GF-D8 (cell line): ENCODE measurements around the gene ALDH4A1.
"Not testable (repeated sequence)": the region's sequence is repeated elsewhere in the genome, so short reads cannot be mapped to it uniquely, and the experiment has no call there.

ENCODE experiments used
- DNase-seq: peaks from one replicate; lab custom pipeline; 2025; lab: John Stamatoyannopoulos, UW

Gene ALDH4A1

DNA sequence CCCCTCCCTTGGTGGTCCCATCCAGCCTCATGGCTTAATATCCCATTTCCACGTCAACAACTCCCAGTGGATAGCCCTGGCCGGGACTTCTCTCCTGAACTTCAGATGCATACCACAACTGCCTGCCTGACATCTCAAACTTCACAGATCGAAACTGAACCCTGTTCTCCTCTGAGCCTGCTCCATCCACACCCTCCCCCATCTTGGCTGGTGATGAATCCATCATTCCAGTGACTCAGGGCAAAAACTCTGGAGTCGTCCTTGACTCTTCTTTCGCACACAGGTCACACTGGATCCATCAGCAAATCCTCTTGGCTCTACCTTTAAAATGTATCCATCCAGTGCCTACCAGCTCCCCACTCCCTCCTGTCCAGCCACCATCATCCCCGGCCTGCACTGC, 46.8 kb downstream of the ALDH4A1 start:
- no peak for DNase-seq

DNA sequence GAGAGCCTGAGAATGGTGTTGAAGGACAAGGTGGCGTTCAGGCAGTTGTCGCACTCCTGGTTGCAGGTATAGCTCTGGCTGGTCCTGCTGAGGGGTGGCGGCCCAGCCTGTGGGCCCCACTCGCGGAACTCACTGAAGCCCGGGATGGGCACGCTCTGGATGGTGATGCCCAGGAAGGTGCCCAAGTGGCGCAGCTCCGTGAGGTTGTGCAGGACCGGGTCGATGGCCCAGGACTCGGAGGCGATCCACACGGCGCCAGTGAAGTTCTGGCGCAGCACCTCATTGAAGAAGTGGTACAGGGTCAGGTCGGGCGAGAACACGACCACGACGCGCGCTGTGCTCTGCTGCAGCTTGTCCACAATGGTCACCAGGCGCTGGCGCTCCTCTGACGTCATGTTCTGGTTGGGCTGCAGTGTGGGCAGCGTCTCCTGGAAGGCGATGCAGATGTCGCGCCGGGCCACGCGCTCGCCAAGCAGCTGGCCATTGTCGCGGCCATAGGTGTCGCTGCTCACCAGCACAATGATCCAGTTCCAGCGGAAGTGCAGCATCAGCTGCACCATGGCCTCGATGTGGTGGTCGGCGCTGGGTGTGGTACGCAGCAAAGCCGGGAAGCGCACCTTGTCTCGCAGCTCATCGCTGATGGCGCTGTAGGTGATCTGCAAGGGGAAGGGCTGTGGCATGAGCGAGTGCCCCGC, 47.9 kb downstream of the ALDH4A1 start:
- DNase-seq: no peak

DNA sequence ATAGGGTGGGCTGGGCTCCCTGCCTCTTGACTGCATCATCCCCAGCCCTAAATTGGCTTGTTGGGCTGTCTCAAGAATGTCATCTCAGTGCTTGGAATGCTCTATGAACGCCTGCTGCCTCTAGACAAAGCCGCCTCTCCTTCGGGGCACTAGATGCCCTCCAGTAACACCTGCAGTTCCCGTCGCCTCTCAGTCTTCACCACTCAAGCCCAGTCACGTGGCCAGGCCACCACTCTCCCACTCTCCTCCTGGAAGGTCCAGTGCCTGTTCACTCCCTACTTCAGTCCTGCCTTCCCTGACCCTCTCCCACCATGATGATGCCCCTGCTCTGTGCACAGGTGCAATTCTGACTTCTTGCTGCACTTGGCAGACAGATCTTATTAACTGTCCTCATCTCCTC, 49.9 kb downstream of the ALDH4A1 start:
- no peak for DNase-seq

DNA sequence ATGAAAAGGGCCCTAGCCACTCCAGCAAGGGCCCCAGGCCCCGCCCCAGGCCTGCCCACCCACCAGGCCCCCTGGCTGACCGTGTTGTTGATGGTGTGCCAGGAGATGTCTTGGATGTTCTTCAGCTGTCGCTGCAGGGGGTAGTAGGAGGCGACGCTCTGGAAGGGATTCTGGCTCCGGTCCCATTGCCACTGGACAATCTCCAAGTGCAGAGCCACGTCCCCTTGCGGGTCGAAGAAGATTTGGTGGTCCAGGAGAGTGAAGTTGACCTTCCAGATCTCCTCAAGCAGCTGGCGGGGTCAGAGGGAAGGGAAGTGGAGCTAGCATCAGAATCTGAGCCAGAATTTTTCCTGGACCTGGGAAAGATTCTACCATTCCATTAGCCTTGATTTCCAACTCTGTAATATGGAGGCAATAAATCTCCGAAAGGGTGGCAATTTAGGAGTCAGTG, 53.1 kb downstream of the ALDH4A1 start:
- no peak for DNase-seq

DNA sequence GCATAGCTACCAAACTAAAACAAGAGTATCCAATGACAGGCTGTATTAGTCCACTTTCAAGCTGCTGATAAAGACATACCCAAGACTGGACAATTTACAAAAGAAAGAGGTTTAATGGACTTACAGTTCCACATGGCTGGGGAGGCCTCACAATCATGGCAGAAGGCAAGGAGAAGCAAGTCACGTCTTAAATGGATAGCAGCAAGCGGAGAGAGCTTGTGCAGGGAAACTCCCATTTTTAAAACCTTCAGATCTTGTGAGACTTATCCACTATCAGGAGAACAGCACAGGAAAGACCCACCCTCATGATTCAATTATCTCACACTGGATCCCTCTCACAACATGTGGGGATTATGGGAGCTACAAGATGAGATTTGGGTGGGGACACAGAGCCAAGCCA, 54.6 kb downstream of the ALDH4A1 start:
- DNase-seq: not testable (repeated sequence)

DNA sequence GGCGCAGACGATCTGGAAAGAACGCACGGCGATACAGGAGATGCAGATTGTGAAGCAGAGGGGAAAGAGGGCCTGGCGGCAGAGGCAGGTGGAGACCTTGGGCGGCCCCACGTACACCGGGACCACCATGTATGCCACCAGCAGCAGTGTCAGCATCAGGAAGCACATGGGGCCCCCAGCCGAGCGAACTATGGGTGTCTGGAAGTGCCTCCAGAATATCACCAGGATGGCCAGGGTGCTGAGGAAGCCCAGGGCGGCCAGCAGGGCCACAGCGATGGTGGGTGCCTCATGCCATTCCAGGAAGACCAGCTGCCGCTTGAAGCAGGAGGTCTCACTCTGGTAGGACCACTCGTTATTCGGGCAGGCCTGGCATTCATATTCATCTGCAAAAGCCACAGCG, 62.2 kb downstream of the ALDH4A1 start:
- DNase-seq: no peak

DNA sequence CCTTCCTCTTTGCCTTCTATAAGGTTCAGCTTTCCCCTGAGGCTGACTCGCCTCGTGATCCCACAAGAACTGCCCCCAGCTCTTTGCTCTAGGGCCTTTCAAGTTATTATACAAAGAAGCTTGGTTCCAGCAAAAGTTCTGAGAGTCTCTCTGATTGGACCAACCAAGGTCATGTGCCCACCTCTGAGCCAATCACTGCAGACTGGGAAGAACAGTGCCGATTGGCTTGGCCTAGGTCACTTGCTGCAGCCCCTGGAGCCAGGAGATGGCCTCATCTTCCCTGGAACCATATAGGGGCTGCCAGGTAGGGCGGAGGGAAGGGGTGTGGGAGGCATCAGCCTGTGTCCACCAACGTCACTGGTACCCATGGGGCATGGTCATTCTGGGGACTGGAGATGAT, 65.7 kb downstream of the ALDH4A1 start:
- no peak for DNase-seq

DNA sequence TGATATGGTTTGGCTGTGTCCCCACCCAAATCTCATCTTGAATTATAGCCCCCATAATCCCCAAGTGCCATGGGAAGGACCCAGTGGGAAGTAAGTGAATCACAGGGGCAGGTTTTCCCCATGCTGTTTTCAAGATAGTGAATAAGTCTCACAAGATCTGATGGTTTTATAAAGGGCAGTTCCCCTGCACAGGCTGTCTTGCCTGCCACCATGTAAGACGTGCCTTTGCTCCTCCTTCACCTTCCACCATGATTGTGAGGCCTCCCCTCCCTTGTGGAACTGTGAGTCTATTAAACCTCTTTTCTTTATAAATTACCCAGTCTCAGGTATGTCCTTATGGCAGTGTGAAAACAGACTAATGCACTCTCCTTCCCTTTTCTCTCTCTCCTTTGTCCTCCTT, 70.0 kb downstream of the ALDH4A1 start:
- not testable (repeated sequence) for DNase-seq

DNA sequence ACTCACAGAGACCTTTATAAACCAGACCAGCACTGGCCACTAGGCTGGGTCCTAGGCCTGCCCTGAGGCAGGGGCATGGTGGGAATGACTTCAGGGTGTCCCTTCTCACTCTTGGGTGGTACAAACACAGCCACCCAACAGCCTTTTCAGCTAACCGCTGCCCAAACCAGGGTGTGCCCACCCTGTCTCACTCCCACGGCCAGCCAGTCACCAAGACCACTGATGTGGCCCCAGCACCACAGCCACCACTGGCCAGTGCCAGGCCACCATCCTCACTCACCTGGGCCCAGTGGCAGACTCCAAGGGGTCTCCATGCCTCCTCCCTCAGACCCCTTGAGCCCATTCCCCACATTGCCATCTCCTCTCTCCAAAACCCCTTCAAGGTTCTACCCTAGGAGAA, 70.7 kb downstream of the ALDH4A1 start:
- no peak for DNase-seq

DNA sequence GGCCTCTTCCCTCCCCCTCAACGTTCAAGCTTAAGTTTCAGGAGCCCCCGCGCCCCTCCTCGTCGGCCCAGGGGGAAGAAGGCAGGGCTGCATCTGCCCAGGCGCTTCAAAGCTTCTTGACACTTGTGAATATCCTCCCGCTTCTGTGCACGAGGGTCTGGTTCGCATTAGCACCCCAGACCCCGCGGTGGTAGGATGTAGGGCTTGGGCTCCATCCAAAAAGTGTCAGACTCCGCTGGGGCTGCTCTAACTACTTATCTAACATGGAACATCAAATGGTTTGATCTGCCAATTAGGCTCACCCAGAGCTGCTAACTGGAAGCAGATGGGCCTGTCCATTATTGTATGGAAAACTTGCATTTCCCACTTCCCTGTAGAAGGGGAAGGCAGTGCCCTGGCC, 71.8 kb downstream of the ALDH4A1 start:
- DNase-seq: no peak

DNA sequence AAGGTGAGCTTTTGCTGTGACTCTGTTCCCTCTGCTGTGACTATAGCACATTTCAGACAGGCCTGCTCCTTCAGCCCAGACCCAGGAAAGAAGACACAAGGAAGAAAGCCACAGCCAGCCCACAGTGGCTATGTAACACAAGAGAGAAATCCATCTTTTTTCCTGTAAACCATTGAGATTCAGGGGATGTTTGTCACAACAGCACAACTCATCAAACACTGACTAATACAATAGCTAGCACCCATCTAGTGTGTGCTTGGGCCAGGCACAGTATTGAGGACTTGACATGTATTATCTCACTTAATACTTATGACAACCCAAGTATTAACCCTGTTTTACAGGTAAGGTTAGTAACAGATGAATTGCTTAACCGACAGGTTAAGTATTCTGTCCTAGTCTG, 72.7 kb downstream of the ALDH4A1 start:
- DNase-seq: no peak

DNA sequence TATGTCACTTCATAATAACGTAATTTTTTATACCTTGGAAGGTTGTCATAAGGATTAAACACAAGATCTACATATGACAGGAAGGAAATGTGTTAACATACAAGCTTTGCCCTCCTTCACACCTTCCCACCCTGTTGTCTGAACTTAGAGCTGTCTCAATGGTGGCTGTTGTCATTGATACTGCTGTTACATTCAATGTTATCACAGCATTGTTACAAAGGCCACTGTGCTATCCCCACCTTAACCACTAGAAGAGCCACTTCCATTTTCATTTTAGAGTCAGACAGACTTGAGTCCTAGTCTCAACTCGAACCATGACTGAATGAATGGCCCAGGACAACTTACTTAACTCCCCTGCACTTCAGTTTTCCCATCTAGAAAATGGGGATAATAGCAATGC, 74.1 kb downstream of the ALDH4A1 start:
- DNase-seq: no peak

DNA sequence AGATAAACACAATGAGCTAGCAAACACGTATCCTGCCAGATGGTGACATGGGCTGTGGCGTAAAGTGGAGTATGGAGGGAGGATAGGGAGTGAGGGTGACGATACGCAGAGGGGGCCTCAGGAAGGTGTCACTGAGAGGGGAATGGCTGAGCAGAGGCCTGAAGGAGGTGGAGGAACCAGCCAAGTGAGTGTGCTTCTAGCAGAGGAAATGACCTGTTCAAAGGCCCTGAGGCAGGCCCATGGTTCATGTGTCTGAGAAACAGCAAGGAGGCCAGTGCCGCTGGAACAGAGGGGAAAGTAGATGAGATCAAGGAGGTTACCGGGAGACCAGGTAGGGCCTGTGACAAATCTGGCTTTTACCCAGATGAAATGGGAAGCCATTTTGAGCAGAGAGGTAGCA, 78.9 kb downstream of the ALDH4A1 start:
- DNase-seq: no peak
